ENCODE data around the gene LPCAT1.
A peak's percentile ranks its signal among the peaks of the same experiment; 100 is the strongest.

The LPCAT1 gene

GRCh38 chr5:1438871-1439270, 84.9 kb downstream of the LPCAT1 start:
- DNase-seq: peak in 1 of 2 donors; percentile 48
- intact Hi-C loops (cut with DNase I; ENCODE audit: low total_unique reads): no loop called here
- H3K27me3 ChIP-seq: peaks cover 0 to 42% of the 10 kb centered on the region in 2 donors

DNA sequence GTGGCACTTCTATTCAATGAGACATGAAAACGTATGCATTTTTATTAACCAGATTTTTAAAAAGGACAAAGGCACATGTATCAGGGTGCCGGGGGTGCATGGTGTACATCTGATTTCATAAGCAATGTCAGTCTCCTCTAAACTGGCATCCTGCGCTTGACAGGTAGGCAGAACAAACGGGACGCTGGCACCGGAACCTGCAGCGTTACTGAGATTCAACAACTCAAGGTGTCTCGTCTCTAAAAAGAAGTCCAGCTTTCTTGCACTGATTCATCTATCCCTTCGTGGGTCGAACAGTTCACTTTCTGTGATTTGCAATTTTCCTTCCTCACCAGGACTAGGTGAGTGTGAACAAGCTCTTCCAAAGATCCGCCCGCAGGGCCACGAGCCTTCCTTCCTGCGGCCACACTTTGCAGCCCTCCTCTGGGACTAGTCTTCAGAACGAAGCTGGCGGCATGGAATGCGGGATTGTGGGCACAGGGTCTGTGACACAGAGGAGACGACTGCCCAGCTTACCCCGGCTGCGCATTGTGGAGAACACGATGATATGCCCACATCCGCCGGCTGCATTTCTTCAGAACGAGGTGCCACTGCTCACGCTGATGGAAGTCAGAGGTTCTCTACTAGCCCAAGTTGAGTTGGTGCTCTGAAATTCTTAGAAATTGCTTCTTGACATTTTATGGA, 85.7 kb downstream of the LPCAT1 start:
- Histone ChIP-seq H3K27me3 (peaks cover 0 to 33% of the 10 kb centered on the region in 2 donors), H3K4me3 (no peak overlapping the region), H3K9me3 (peaks cover 0 to 6% (median 0%) of the 10 kb centered on the region in 3 donors), H3K36me3 (no peaks in the 10 kb centered on the region), H3K4me1 (no peaks in the 10 kb centered on the region), H3K27ac (no peak overlapping the region)
- intact Hi-C loops (cut with DNase I; ENCODE audit: low total_unique reads): no loop called here
- DNase-seq: peak in 1 of 2 donors; percentile 51
- TF ChIP-seq, protein P1, sequence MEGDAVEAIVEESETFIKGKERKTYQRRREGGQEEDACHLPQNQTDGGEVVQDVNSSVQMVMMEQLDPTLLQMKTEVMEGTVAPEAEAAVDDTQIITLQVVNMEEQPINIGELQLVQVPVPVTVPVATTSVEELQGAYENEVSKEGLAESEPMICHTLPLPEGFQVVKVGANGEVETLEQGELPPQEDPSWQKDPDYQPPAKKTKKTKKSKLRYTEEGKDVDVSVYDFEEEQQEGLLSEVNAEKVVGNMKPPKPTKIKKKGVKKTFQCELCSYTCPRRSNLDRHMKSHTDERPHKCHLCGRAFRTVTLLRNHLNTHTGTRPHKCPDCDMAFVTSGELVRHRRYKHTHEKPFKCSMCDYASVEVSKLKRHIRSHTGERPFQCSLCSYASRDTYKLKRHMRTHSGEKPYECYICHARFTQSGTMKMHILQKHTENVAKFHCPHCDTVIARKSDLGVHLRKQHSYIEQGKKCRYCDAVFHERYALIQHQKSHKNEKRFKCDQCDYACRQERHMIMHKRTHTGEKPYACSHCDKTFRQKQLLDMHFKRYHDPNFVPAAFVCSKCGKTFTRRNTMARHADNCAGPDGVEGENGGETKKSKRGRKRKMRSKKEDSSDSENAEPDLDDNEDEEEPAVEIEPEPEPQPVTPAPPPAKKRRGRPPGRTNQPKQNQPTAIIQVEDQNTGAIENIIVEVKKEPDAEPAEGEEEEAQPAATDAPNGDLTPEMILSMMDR (IDR thresholded peaks at IDR 0.05): no peak

More at GRCh38 chr5:1438871-1439270, 84.9 kb downstream of the LPCAT1 start:
- TF ChIP-seq, protein P1 (IDR thresholded peaks at IDR 0.05): no peak
- Histone ChIP-seq H3K9me3 (peaks cover 0 to 6% (median 0%) of the 10 kb centered on the region in 3 donors), H3K4me1 (no peaks in the 10 kb centered on the region), H3K4me3 (no peak overlapping the region), H3K27ac (no peak overlapping the region), H3K36me3 (no peaks in the 10 kb centered on the region)

GRCh38 chr5:1437226-1437829, 86.4 kb downstream of the LPCAT1 start:
- Histone ChIP-seq H3K9me3 (peaks cover 0 to 6% (median 0%) of the 10 kb centered on the region in 3 donors), H3K36me3 (no peaks in the 10 kb centered on the region), H3K4me3 (no peak overlapping the region), H3K4me1 (no peaks in the 10 kb centered on the region), H3K27ac (no peak overlapping the region), H3K27me3 (peaks cover 0 to 26% of the 10 kb centered on the region in 2 donors)
- intact Hi-C loops (cut with DNase I; ENCODE audit: low total_unique reads): no loop called here
- peak in 1 of 2 donors; percentile 32 for DNase-seq
- TF ChIP-seq, protein P1 (IDR thresholded peaks at IDR 0.05): no peak

DNA sequence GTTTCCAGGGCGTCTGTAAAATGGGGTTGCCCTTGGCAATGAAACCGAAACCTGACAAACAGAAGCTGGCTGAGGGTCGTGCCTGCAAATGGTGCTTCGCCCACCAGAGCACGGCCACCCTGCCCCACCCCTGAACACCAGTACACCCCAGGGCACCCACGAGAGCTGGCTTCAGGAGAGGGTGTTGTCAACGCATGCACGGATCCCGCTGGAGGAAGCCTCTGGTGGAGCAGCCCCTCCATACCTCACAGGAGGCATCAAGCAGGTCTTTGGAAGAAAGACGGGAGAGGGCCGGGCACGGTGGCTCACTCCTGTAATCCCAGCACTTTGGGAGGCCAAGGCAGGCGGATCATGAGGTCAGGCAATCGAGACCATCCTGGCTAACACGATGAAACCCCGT, 87.1 kb downstream of the LPCAT1 start:
- H3K27ac ChIP-seq: no peak overlapping the region
- intact Hi-C loops (cut with DNase I; ENCODE audit: low total_unique reads): no loop called here
- peaks cover 0 to 6% (median 0%) of the 10 kb centered on the region in 3 donors for H3K9me3 ChIP-seq
- DNase-seq: peak in 1 of 2 donors; percentile 49
- no peak overlapping the region for H3K4me3 ChIP-seq
- TF ChIP-seq, protein P1 (IDR thresholded peaks at IDR 0.05): no peak
- H3K27me3 ChIP-seq: peaks cover 0 to 20% of the 10 kb centered on the region in 2 donors
- no peaks in the 10 kb centered on the region for H3K36me3 ChIP-seq
- H3K4me1 ChIP-seq: no peaks in the 10 kb centered on the region

DNA sequence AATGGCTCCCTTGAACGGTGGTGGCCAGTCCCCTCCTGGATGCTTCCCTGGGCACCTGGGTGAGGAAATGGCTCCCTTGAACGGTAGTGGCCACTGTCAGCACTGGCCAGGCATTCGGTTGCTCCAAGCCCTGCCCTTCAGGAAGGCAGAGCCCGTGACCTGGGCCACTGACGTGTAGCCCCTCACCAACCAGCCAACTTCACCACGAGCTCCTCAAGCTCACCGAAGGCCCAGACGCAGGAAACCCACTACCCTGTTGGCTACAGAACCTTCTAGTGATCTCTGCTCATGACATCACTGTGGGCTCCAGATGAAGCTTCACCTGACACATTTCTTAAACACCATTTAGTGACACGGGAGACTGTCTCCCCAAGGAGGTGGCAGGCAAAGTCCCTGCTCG, 87.7 kb downstream of the LPCAT1 start:
- Histone ChIP-seq H3K36me3 (no peaks in the 10 kb centered on the region), H3K4me1 (no peaks in the 10 kb centered on the region), H3K9me3 (peaks cover 0 to 6% (median 0%) of the 10 kb centered on the region in 3 donors), H3K27me3 (peaks cover 0 to 13% of the 10 kb centered on the region in 2 donors), H3K4me3 (no peak overlapping the region), H3K27ac (no peak overlapping the region)
- DNase-seq: peak in 1 of 2 donors; percentile 53
- TF ChIP-seq, protein P1 (IDR thresholded peaks at IDR 0.05): no peak
- intact Hi-C loops (cut with DNase I; ENCODE audit: low total_unique reads): no loop called here

Measured in tibial artery (tissue), 4 donors.